GM23338 (cell line): ENCODE data around the gene ZNF709.

Experiments used
- CREB1 ChIP-seq: fragments of 250-450 bp; sonication (Bioruptor Pico); IDR thresholded peaks from 2 replicates; pipeline ENCODE4 v1.5.0; 2020; ENCODE audit warnings: low read depth, mild to moderate bottlenecking, moderate library complexity
- CTCF ChIP-seq, 2 experiments: fragments of 200-600 bp in 1 of 2; sonication (generic) in 1 of 2; conservative IDR thresholded peaks; 2 replicates each; pipeline versions ENCODE4 v1.5.1 to v1.6.1; 2016 to 2017; ENCODE audit warnings: antibody characterized with exemption in 2 of 2, low read depth in 2 of 2, mild to moderate bottlenecking in 2 of 2, moderate library complexity in 1 of 2
- EZH2 ChIP-seq: fragments of 200-600 bp; sonication (generic); IDR thresholded peaks from one replicate; pipeline ENCODE4 v1.8.0; 2017; ENCODE audit warnings: antibody characterized with exemption, mild to moderate bottlenecking, low read depth; ENCODE audit not compliant: unreplicated experiment
- EZH2phosphoT487 ChIP-seq: fragments of 200-600 bp; sonication (generic); IDR thresholded peaks from one replicate; pipeline ENCODE4 v1.8.1; 2018; ENCODE audit warnings: antibody characterized with exemption; ENCODE audit not compliant: unreplicated experiment
- NANOG ChIP-seq: IDR thresholded peaks from 2 replicates; pipeline ENCODE4 v1.6.1; 2016; ENCODE audit warnings: antibody characterized with exemption, borderline replicate concordance
- POLR2AphosphoS5 ChIP-seq: IDR thresholded peaks from 2 replicates; pipeline ENCODE4 v1.6.1; 2016; ENCODE audit warnings: antibody characterized with exemption, low read depth
- REST ChIP-seq: IDR thresholded peaks from one replicate; pipeline ENCODE4 v1.6.1; 2018; ENCODE audit warnings: antibody characterized with exemption; ENCODE audit not compliant: unreplicated experiment
- STAT1 ChIP-seq: IDR thresholded peaks from one replicate; pipeline ENCODE4 v1.6.1; 2016; ENCODE audit warnings: antibody characterized with exemption; ENCODE audit not compliant: unreplicated experiment

DNA sequence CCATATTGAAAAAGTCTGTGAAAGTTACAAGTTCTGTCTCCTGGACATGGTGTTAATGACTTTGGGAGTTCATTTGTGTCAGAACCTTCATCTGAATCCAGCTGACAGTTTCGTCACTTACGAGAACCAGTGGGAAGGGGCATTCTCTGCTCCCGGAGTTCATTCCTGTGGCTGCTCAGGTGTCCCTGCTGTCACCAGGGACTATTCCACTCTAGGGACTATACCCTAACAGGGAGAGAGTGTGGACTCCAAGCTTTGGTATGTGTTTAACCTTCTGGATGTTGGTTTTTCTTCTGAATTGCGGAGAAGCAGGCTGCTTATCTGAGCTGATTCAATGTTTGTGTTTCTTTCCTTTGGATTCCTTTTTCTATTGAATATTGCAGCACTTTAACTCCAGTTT lies 12.4 kb upstream of the ZNF709 start:
- TF ChIP-seq CTCF (conservative IDR thresholded peaks at IDR 0.05; ENCODE audit: low read depth in 2 of 2) (no peak), CREB1 (CRISPR knock-in tag) (no peak), POLR2AphosphoS5 (no peak), REST (no peak), EZH2 (no peak), STAT1 (no peak), EZH2phosphoT487 (no peak), NANOG (no peak)
